ENCODE results near the gene NTMT1.

The NTMT1 gene

GRCh38 chr9:129644365-129644764, 18.4 kb downstream of the NTMT1 start:
- H3K9me3 ChIP-seq (ENCODE audit: control insufficient read depth, insufficient read depth, low read length): no peaks in the 10 kb centered on the region
- no peak overlapping the region for H3K9ac ChIP-seq (ENCODE audit: low read depth, low read length)
- no peaks in the 10 kb centered on the region for H3K36me3 ChIP-seq (ENCODE audit: control insufficient read depth, insufficient read depth, low read length)
- no peaks in the 10 kb centered on the region for H3K27me3 ChIP-seq (ENCODE audit: control insufficient read depth, insufficient read depth, low read length)
- H3K4me1 ChIP-seq (ENCODE audit: control insufficient read depth, insufficient read depth, low read length): no peaks in the 10 kb centered on the region
- H3K4me3 ChIP-seq (ENCODE audit: low read depth, low read length): no peak overlapping the region

GRCh38 chr9:129644902-129645301, 18.9 kb downstream of the NTMT1 start:
- Histone ChIP-seq H3K9me3 (ENCODE audit: control insufficient read depth, insufficient read depth, low read length) (no peaks in the 10 kb centered on the region), H3K36me3 (ENCODE audit: control insufficient read depth, insufficient read depth, low read length) (no peaks in the 10 kb centered on the region), H3K4me1 (ENCODE audit: control insufficient read depth, insufficient read depth, low read length) (no peaks in the 10 kb centered on the region), H3K9ac (ENCODE audit: low read depth, low read length) (no peak overlapping the region), H3K4me3 (ENCODE audit: low read depth, low read length) (no peak overlapping the region), H3K27me3 (ENCODE audit: control insufficient read depth, insufficient read depth, low read length) (no peaks in the 10 kb centered on the region)

- Histone ChIP-seq H3K36me3 (ENCODE audit: control insufficient read depth, insufficient read depth, low read length) (no peaks in the 10 kb centered on the region), H3K9me3 (ENCODE audit: control insufficient read depth, insufficient read depth, low read length) (no peaks in the 10 kb centered on the region), H3K4me3 (ENCODE audit: low read depth, low read length) (no peak overlapping the region), H3K9ac (ENCODE audit: low read depth, low read length) (no peak overlapping the region), H3K4me1 (ENCODE audit: control insufficient read depth, insufficient read depth, low read length) (no peaks in the 10 kb centered on the region), H3K27me3 (ENCODE audit: control insufficient read depth, insufficient read depth, low read length) (no peaks in the 10 kb centered on the region)
These were observed 20.3 kb downstream of the NTMT1 start for GRCh38 chr9:129646252-129646651.

- Histone ChIP-seq H3K9ac (ENCODE audit: low read depth, low read length) (no peak overlapping the region), H3K9me3 (ENCODE audit: control insufficient read depth, insufficient read depth, low read length) (no peaks in the 10 kb centered on the region), H3K4me1 (ENCODE audit: control insufficient read depth, insufficient read depth, low read length) (no peaks in the 10 kb centered on the region), H3K27me3 (ENCODE audit: control insufficient read depth, insufficient read depth, low read length) (no peaks in the 10 kb centered on the region), H3K36me3 (ENCODE audit: control insufficient read depth, insufficient read depth, low read length) (no peaks in the 10 kb centered on the region), H3K4me3 (ENCODE audit: low read depth, low read length) (no peak overlapping the region)
These were observed 20.7 kb downstream of the NTMT1 start for GRCh38 chr9:129646654-129647053.

GRCh38 chr9:129647635-129648034, 21.7 kb downstream of the NTMT1 start:
- Histone ChIP-seq H3K9me3 (ENCODE audit: control insufficient read depth, insufficient read depth, low read length) (no peaks in the 10 kb centered on the region), H3K27me3 (ENCODE audit: control insufficient read depth, insufficient read depth, low read length) (no peaks in the 10 kb centered on the region), H3K9ac (ENCODE audit: low read depth, low read length) (no peak overlapping the region), H3K4me3 (ENCODE audit: low read depth, low read length) (no peak overlapping the region), H3K4me1 (ENCODE audit: control insufficient read depth, insufficient read depth, low read length) (no peaks in the 10 kb centered on the region), H3K36me3 (ENCODE audit: control insufficient read depth, insufficient read depth, low read length) (no peaks in the 10 kb centered on the region)

- Histone ChIP-seq H3K4me1 (ENCODE audit: control insufficient read depth, insufficient read depth, low read length) (no peaks in the 10 kb centered on the region), H3K9ac (ENCODE audit: low read depth, low read length) (no peak overlapping the region), H3K9me3 (ENCODE audit: control insufficient read depth, insufficient read depth, low read length) (no peaks in the 10 kb centered on the region), H3K36me3 (ENCODE audit: control insufficient read depth, insufficient read depth, low read length) (no peaks in the 10 kb centered on the region), H3K4me3 (ENCODE audit: low read depth, low read length) (no peak overlapping the region), H3K27me3 (ENCODE audit: control insufficient read depth, insufficient read depth, low read length) (no peaks in the 10 kb centered on the region)
These were observed 22.3 kb downstream of the NTMT1 start for GRCh38 chr9:129648092-129648763.

- H3K27me3 ChIP-seq (ENCODE audit: control insufficient read depth, insufficient read depth, low read length): no peaks in the 10 kb centered on the region
- H3K9ac ChIP-seq (ENCODE audit: low read depth, low read length): no peak overlapping the region
- no peak overlapping the region for H3K4me3 ChIP-seq (ENCODE audit: low read depth, low read length)
- no peaks in the 10 kb centered on the region for H3K4me1 ChIP-seq (ENCODE audit: control insufficient read depth, insufficient read depth, low read length)
- H3K9me3 ChIP-seq (ENCODE audit: control insufficient read depth, insufficient read depth, low read length): no peaks in the 10 kb centered on the region
- no peaks in the 10 kb centered on the region for H3K36me3 ChIP-seq (ENCODE audit: control insufficient read depth, insufficient read depth, low read length)
These were observed 22.8 kb downstream of the NTMT1 start for GRCh38 chr9:129648764-129649115.

GRCh38 chr9:129649726-129650679, 24.0 kb downstream of the NTMT1 start:
- H3K27me3 ChIP-seq (ENCODE audit: control insufficient read depth, insufficient read depth, low read length): no peaks in the 10 kb centered on the region
- H3K9ac ChIP-seq (ENCODE audit: low read depth, low read length): no peak overlapping the region
- no peak overlapping the region for H3K4me3 ChIP-seq (ENCODE audit: low read depth, low read length)

GRCh38 chr9:129650680-129651235, 24.8 kb downstream of the NTMT1 start:
- Histone ChIP-seq H3K4me3 (ENCODE audit: low read depth, low read length) (no peak overlapping the region), H3K9me3 (ENCODE audit: control insufficient read depth, insufficient read depth, low read length) (no peaks in the 10 kb centered on the region)

More at GRCh38 chr9:129649726-129650679, 24.0 kb downstream of the NTMT1 start:
- Histone ChIP-seq H3K4me1 (ENCODE audit: control insufficient read depth, insufficient read depth, low read length) (no peaks in the 10 kb centered on the region), H3K9me3 (ENCODE audit: control insufficient read depth, insufficient read depth, low read length) (no peaks in the 10 kb centered on the region), H3K36me3 (ENCODE audit: control insufficient read depth, insufficient read depth, low read length) (no peaks in the 10 kb centered on the region)

GRCh38 chr9:129653823-129654553, 28.0 kb downstream of the NTMT1 start:
- Histone ChIP-seq H3K36me3 (ENCODE audit: control insufficient read depth, insufficient read depth, low read length) (no peaks in the 10 kb centered on the region), H3K9ac (ENCODE audit: low read depth, low read length) (no peak overlapping the region), H3K4me1 (ENCODE audit: control insufficient read depth, insufficient read depth, low read length) (no peaks in the 10 kb centered on the region), H3K9me3 (ENCODE audit: control insufficient read depth, insufficient read depth, low read length) (no peaks in the 10 kb centered on the region), H3K27me3 (ENCODE audit: control insufficient read depth, insufficient read depth, low read length) (no peaks in the 10 kb centered on the region), H3K4me3 (ENCODE audit: low read depth, low read length) (no peak overlapping the region)

More at GRCh38 chr9:129650680-129651235, 24.8 kb downstream of the NTMT1 start:
- H3K9ac ChIP-seq (ENCODE audit: low read depth, low read length): no peak overlapping the region
- H3K4me1 ChIP-seq (ENCODE audit: control insufficient read depth, insufficient read depth, low read length): no peaks in the 10 kb centered on the region
- H3K36me3 ChIP-seq (ENCODE audit: control insufficient read depth, insufficient read depth, low read length): no peaks in the 10 kb centered on the region
- no peaks in the 10 kb centered on the region for H3K27me3 ChIP-seq (ENCODE audit: control insufficient read depth, insufficient read depth, low read length)

- Histone ChIP-seq H3K27me3 (ENCODE audit: control insufficient read depth, insufficient read depth, low read length) (no peaks in the 10 kb centered on the region), H3K4me3 (ENCODE audit: low read depth, low read length) (no peak overlapping the region), H3K9me3 (ENCODE audit: control insufficient read depth, insufficient read depth, low read length) (no peaks in the 10 kb centered on the region), H3K9ac (ENCODE audit: low read depth, low read length) (no peak overlapping the region), H3K36me3 (ENCODE audit: control insufficient read depth, insufficient read depth, low read length) (no peaks in the 10 kb centered on the region), H3K4me1 (ENCODE audit: control insufficient read depth, insufficient read depth, low read length) (no peaks in the 10 kb centered on the region)
These were observed 28.6 kb downstream of the NTMT1 start for GRCh38 chr9:129654554-129655040.
